ENCODE measurements around the gene TXNL4A.
"Not testable (repeated sequence)": the region's sequence is repeated elsewhere in the genome, so short reads cannot be mapped to it uniquely, and the experiment has no call there.

Gene TXNL4A

GRCh38 chr18:80002468-80002867 is 14.1 kb upstream of the TXNL4A start:
- ATAC-seq: no peak
- TF ChIP-seq TSHZ2 (CRISPR knock-in tag; IDR thresholded peaks at IDR 0.05) (no peak), ZFP30 (CRISPR knock-in tag; IDR thresholded peaks at IDR 0.05) (no peak), CREB5 (CRISPR knock-in tag; IDR thresholded peaks at IDR 0.05; ENCODE audit: low read depth) (no peak), ZC3H10 (CRISPR knock-in tag; IDR thresholded peaks at IDR 0.05) (no peak)

GRCh38 chr18:80000877-80001276 is 12.5 kb upstream of the TXNL4A start:
- ATAC-seq: no peak
- TF ChIP-seq ESRRG (CRISPR knock-in tag; IDR thresholded peaks at IDR 0.05) (no peak), ZNF8 (CRISPR knock-in tag; IDR thresholded peaks at IDR 0.05) (no peak), GLIS3 (CRISPR knock-in tag; IDR thresholded peaks at IDR 0.05) (no peak), ARNTL (CRISPR knock-in tag; IDR thresholded peaks at IDR 0.05; ENCODE audit: borderline replicate concordance, low read depth) (no peak), ZNF565 (CRISPR knock-in tag; conservative IDR thresholded peaks at IDR 0.05; ENCODE audit: low read depth) (no peak), BACH2 (CRISPR knock-in tag; IDR thresholded peaks at IDR 0.05; ENCODE audit: borderline replicate concordance) (no peak), ISL1 (CRISPR knock-in tag; IDR thresholded peaks at IDR 0.05) (no peak), CSRNP3 (CRISPR knock-in tag; IDR thresholded peaks at IDR 0.05) (no peak), ZFP30 (CRISPR knock-in tag; IDR thresholded peaks at IDR 0.05) (no peak), PPARA (CRISPR knock-in tag; IDR thresholded peaks at IDR 0.05; ENCODE audit: borderline replicate concordance) (no peak), POU6F1 (CRISPR knock-in tag; IDR thresholded peaks at IDR 0.05; ENCODE audit: borderline replicate concordance, low read depth) (no peak), ZNF70 (CRISPR knock-in tag; IDR thresholded peaks at IDR 0.05) (no peak), TOX (CRISPR knock-in tag; IDR thresholded peaks at IDR 0.05; ENCODE audit: borderline replicate concordance) (no peak)

GRCh38 chr18:79999701-80000100 is 11.3 kb upstream of the TXNL4A start:
- not testable (repeated sequence) for ATAC-seq

GRCh38 chr18:79991494-79991893 is 3.1 kb upstream of the TXNL4A start:
- ATAC-seq: no peak
- no peak for TF ChIP-seq ZNF8 (CRISPR knock-in tag; IDR thresholded peaks at IDR 0.05)
- no peak for TF ChIP-seq CREB5 (CRISPR knock-in tag; IDR thresholded peaks at IDR 0.05; ENCODE audit: low read depth)
- no peak for TF ChIP-seq ZFP3 (CRISPR knock-in tag; IDR thresholded peaks at IDR 0.05)
- no peak for TF ChIP-seq TSHZ2 (CRISPR knock-in tag; IDR thresholded peaks at IDR 0.05)
- TF ChIP-seq RARB (CRISPR knock-in tag; IDR thresholded peaks at IDR 0.05): no peak
- no peak for TF ChIP-seq POU6F1 (CRISPR knock-in tag; IDR thresholded peaks at IDR 0.05; ENCODE audit: borderline replicate concordance, low read depth)
- no peak for TF ChIP-seq CSDC2 (CRISPR knock-in tag; IDR thresholded peaks at IDR 0.05)
- no peak for TF ChIP-seq TOX (CRISPR knock-in tag; IDR thresholded peaks at IDR 0.05; ENCODE audit: borderline replicate concordance)
- TF ChIP-seq ZC3H10 (CRISPR knock-in tag; IDR thresholded peaks at IDR 0.05): no peak
- no peak for TF ChIP-seq CSRNP3 (CRISPR knock-in tag; IDR thresholded peaks at IDR 0.05)
- no peak for TF ChIP-seq BACH2 (CRISPR knock-in tag; IDR thresholded peaks at IDR 0.05; ENCODE audit: borderline replicate concordance)
- TF ChIP-seq ARNTL (CRISPR knock-in tag; IDR thresholded peaks at IDR 0.05; ENCODE audit: borderline replicate concordance, low read depth): no peak
- no peak for TF ChIP-seq ZFP30 (CRISPR knock-in tag; IDR thresholded peaks at IDR 0.05)
- TF ChIP-seq SNAI2 (CRISPR knock-in tag; IDR thresholded peaks at IDR 0.05): no peak
- no peak for TF ChIP-seq ISL1 (CRISPR knock-in tag; IDR thresholded peaks at IDR 0.05)
- TF ChIP-seq ESRRG (CRISPR knock-in tag; IDR thresholded peaks at IDR 0.05): no peak
